Natural killer cell (primary cell): ENCODE measurements around the gene RGS6. TPM values are rescaled to one million over a fixed set of nuclear protein-coding genes. Genes with fewer than 3 reads are reported as not detected.

Source experiments
- ATAC-seq, 3 donors: fragments of 150-1000 bp in 2 of 3; fragments of 200-7000 bp in 1 of 3; cut with Tn5 transposase; 1 replicate in 1 of 3; 2 replicates in 2 of 3; pipeline ENCODE4 v1.10.0; 2021; ENCODE audit warnings: mild to moderate bottlenecking in 2 of 3, moderate library complexity in 2 of 3
- DNase-seq, 2 donors: peaks; one replicate each; pipeline versions ENCODE4 v3.0.0 to v3.0.0-alpha.2; 2013 to 2021; ENCODE audit warnings: mixed read lengths in 1 of 2
- H3K27ac ChIP-seq: one replicate; pipeline ENCODE4 v1.5.1; 2013; ENCODE audit warnings: mild to moderate bottlenecking, low read length
- H3K27me3 ChIP-seq: one replicate; pipeline ENCODE4 v1.6.1; 2013; ENCODE audit warnings: low read length; ENCODE audit not compliant: control insufficient read depth, insufficient read depth
- H3K36me3 ChIP-seq: one replicate; pipeline ENCODE4 v1.6.1; 2013; ENCODE audit warnings: low read length; ENCODE audit not compliant: control insufficient read depth, insufficient read depth
- H3K4me1 ChIP-seq: one replicate; pipeline ENCODE4 v1.6.1; 2013; ENCODE audit warnings: low read length; ENCODE audit not compliant: control insufficient read depth, insufficient read depth
- H3K4me3 ChIP-seq: one replicate; pipeline ENCODE4 v1.5.1; 2013; ENCODE audit warnings: low read length
- H3K9me3 ChIP-seq: one replicate; pipeline ENCODE4 v1.6.1; 2013; ENCODE audit warnings: low read length; ENCODE audit not compliant: control insufficient read depth, insufficient read depth
- H3K27ac Mint-ChIP-seq, 2 donors: one replicate each; pipeline ENCODE4 v1.8.0; 2022; ENCODE audit warnings: mild to moderate bottlenecking in 2 of 2, mixed read lengths in 2 of 2, moderate library complexity in 1 of 2
- H3K27me3 Mint-ChIP-seq, 2 donors: one replicate each; pipeline ENCODE4 v1.8.0; 2022; ENCODE audit warnings: low read depth in 2 of 2, mixed read lengths in 2 of 2
- H3K36me3 Mint-ChIP-seq: one replicate; pipeline ENCODE4 v1.8.0; 2022; ENCODE audit warnings: mixed read lengths
- H3K4me1 Mint-ChIP-seq, 2 donors: one replicate each; pipeline ENCODE4 v1.8.0; 2022; ENCODE audit warnings: mixed read lengths in 2 of 2
- H3K4me3 Mint-ChIP-seq: one replicate; pipeline ENCODE4 v1.8.0; 2022; ENCODE audit warnings: mild to moderate bottlenecking, moderate library complexity, mixed read lengths
- H3K9me3 Mint-ChIP-seq, 2 donors: one replicate each; pipeline ENCODE4 v1.8.0; 2022; ENCODE audit warnings: mixed read lengths in 2 of 2
- CTCF ChIP-seq: fragments of 200-600 bp; IDR thresholded peaks from one replicate; pipeline ENCODE4 v1.8.0; 2022; ENCODE audit warnings: antibody characterized with exemption
- WGBS: methylation state at CpG from one replicate; pipeline ENCODE4 v1.1.7; 2013; ENCODE audit warnings: missing lambda C conversion rate; ENCODE audit not compliant: insufficient coverage; 5-methylcytosine and 5-hydroxymethylcytosine counted together
- intact Hi-C: fragments of 100-400 bp; cut with micrococcal nuclease; formaldehyde crosslinking; loops from one replicate; pipeline ENCODE4 v1.14.2; 2022
- total RNA-seq, 4 donors: library from RNA; stranded (reverse); fragments of 120-200 nt in 1 of 4; gene quantifications; one replicate each; pipeline versions ENCODE4 v1.2.3 to v1.2.4, GENCODE V29; 2013 to 2022

Gene RGS6
- total RNA-seq, 3 donors from 2014 or later (not counting 1 experiment from before 2014, with no cell fraction given), result 0.75 to 1.4 TPM; not detected in 1

- H3K9me3 Mint-ChIP-seq, result no peaks in the 10 kb centered on the region
- Histone ChIP-seq H3K27me3 (no peaks in the 10 kb centered on the region), H3K4me1 (no peaks in the 10 kb centered on the region), H3K36me3 (no peaks in the 10 kb centered on the region), H3K4me3 (no peak overlapping the region), H3K9me3 (no peaks in the 10 kb centered on the region), H3K27ac (no peak overlapping the region)
- H3K27me3 Mint-ChIP-seq, result peaks cover 8 to 31% of the 10 kb centered on the region in 2 donors
- H3K36me3 Mint-ChIP-seq, result no peaks in the 10 kb centered on the region
- intact Hi-C loops, result no loop called here
- TF ChIP-seq CTCF, result no peak
- WGBS, result 73% methylated on average over 5 of the region's 5 CpGs
- ATAC-seq (no peak), DNase-seq (no peak)
- H3K27ac Mint-ChIP-seq, result no peak overlapping the region
- H3K4me1 Mint-ChIP-seq, result peaks cover 0 to 8% of the 10 kb centered on the region in 2 donors
- no peak overlapping the region for H3K4me3 Mint-ChIP-seq
Measured at GRCh38 chr14:72270147-72270727, 338.0 kb downstream of the RGS6 start.

- Mint-ChIP-seq H3K27ac (no peak overlapping the region), H3K4me1 (peaks cover 0 to 8% of the 10 kb centered on the region in 2 donors), H3K27me3 (peaks cover 8 to 36% of the 10 kb centered on the region in 2 donors), H3K9me3 (no peaks in the 10 kb centered on the region), H3K36me3 (no peaks in the 10 kb centered on the region), H3K4me3 (no peak overlapping the region)
- H3K27ac ChIP-seq, result no peak overlapping the region
- no peaks in the 10 kb centered on the region for H3K36me3 ChIP-seq
- intact Hi-C loops, result no loop called here
- H3K9me3 ChIP-seq, result no peaks in the 10 kb centered on the region
- H3K27me3 ChIP-seq, result no peaks in the 10 kb centered on the region
- DNase-seq (no peak), ATAC-seq (no peak)
- no peak for TF ChIP-seq CTCF
- 80% methylated on average over 2 of the region's 3 CpGs for WGBS
- no peak overlapping the region for H3K4me3 ChIP-seq
- H3K4me1 ChIP-seq, result no peaks in the 10 kb centered on the region
Measured at GRCh38 chr14:72270749-72271148, 338.5 kb downstream of the RGS6 start.

DNA sequence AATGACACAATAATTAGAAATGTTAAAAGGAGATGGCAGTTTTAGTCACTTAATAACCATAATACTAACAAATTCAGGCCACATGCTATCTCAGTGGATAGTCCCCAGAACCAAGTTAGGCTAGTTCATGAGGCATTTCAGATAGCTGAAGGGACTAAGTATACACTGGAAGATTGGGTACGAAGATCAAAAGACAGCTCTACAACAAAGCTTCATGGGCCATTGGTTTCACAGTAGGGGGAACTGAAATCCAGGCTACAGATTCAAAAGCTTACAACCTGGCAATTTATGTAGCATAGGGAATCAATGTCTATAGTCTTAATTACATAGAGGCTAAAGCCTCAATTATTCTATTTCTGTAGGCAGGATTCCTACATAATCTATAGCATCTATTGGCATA is 343.0 kb downstream of the RGS6 start:
- 80% methylated on average over 1 of the region's 1 CpG for WGBS

More for the DNA sequence above, 343.0 kb downstream of the RGS6 start:
- no peaks in the 10 kb centered on the region for H3K9me3 ChIP-seq
- Mint-ChIP-seq H3K36me3 (no peaks in the 10 kb centered on the region), H3K4me1 (peaks cover 0 to 8% of the 10 kb centered on the region in 2 donors), H3K9me3 (no peaks in the 10 kb centered on the region), H3K4me3 (no peak overlapping the region), H3K27ac (no peak overlapping the region), H3K27me3 (peaks cover 2 to 17% of the 10 kb centered on the region in 2 donors)
- TF ChIP-seq CTCF, result no peak
- H3K27ac ChIP-seq, result no peak overlapping the region
- DNase-seq (no peak), ATAC-seq (no peak)
- no peaks in the 10 kb centered on the region for H3K36me3 ChIP-seq
- no peak overlapping the region for H3K4me3 ChIP-seq
- H3K27me3 ChIP-seq, result no peaks in the 10 kb centered on the region
- no peaks in the 10 kb centered on the region for H3K4me1 ChIP-seq
- intact Hi-C loops, result no loop called here
